HTERT RPE-1 (cell line): ENCODE measurements around the gene FGFR4.
"Not testable (repeated sequence)": the region's sequence is repeated elsewhere in the genome, so short reads cannot be mapped to it uniquely, and the experiment has no call there.

Source experiments
- in situ Hi-C: fragments of 300-500 bp; cut with MboI; formaldehyde crosslinking; loops from 4 replicates; pipeline ENCODE4 v1.14.3; 2020; ENCODE audit warnings: low sequenced_read_pairs

FGFR4 gene

GRCh38 chr5:177086654-177087397, at the start of gene FGFR4:
Gene FGFR4, plus strand, starts transcription at chr5:177086915. Its CDS starts 2,688 bp downstream, at chr5:177089603.
- in situ Hi-C loops, result no loop called here

GRCh38 chr5:177036921-177037320, 49.8 kb upstream of the FGFR4 start:
- in situ Hi-C loops, result no loop called here

- in situ Hi-C loops, result no loop called here
These were observed 45.8 kb upstream of the FGFR4 start for GRCh38 chr5:177040814-177041420.

- in situ Hi-C loops, result no loop called here
These were observed 44.8 kb upstream of the FGFR4 start for GRCh38 chr5:177041936-177042335.

GRCh38 chr5:177043114-177043513, 43.6 kb upstream of the FGFR4 start:
- in situ Hi-C loops, result no loop called here

GRCh38 chr5:177043958-177044357, 42.8 kb upstream of the FGFR4 start:
- in situ Hi-C loops, result no loop called here

- in situ Hi-C loops, result no loop called here
These were observed 42.1 kb upstream of the FGFR4 start for GRCh38 chr5:177044641-177045040.

- in situ Hi-C loops, result no loop called here
These were observed 41.1 kb upstream of the FGFR4 start for GRCh38 chr5:177045631-177046030.

GRCh38 chr5:177048531-177048930, 38.2 kb upstream of the FGFR4 start:
- in situ Hi-C loops, result not testable (repeated sequence)

- in situ Hi-C loops, result no loop called here
These were observed 37.4 kb upstream of the FGFR4 start for GRCh38 chr5:177049285-177049684.

GRCh38 chr5:177064500-177065277, 22.0 kb upstream of the FGFR4 start:
- in situ Hi-C loops, result no loop called here

- in situ Hi-C loops, result no loop called here
These were observed 21.2 kb upstream of the FGFR4 start for GRCh38 chr5:177065491-177065890.

- in situ Hi-C loops, result no loop called here
These were observed 20.5 kb upstream of the FGFR4 start for GRCh38 chr5:177066224-177066623.

GRCh38 chr5:177067503-177067902, 19.2 kb upstream of the FGFR4 start:
- in situ Hi-C loops, result no loop called here

GRCh38 chr5:177070536-177071191, 16.1 kb upstream of the FGFR4 start:
- in situ Hi-C loops, result no loop called here

GRCh38 chr5:177071666-177072385, 14.9 kb upstream of the FGFR4 start:
- in situ Hi-C loops, result no loop called here

- in situ Hi-C loops, result no loop called here
These were observed 9.4 kb upstream of the FGFR4 start for GRCh38 chr5:177077335-177077734.

- in situ Hi-C loops, result no loop called here
These were observed 7.1 kb upstream of the FGFR4 start for GRCh38 chr5:177079606-177080005.

GRCh38 chr5:177080265-177080664, 6.5 kb upstream of the FGFR4 start:
- in situ Hi-C loops, result no loop called here

- in situ Hi-C loops, result no loop called here
These were observed 4.9 kb upstream of the FGFR4 start for GRCh38 chr5:177081859-177082258.

- in situ Hi-C loops, result no loop called here
These were observed 3.4 kb upstream of the FGFR4 start for GRCh38 chr5:177083357-177083756.
